ENCODE results near the gene ZNF205.

The ZNF205 gene

GRCh38 chr16:3149630-3150345 is 37.4 kb downstream of the ZNF205 start:
- TF ChIP-seq, protein P1, sequence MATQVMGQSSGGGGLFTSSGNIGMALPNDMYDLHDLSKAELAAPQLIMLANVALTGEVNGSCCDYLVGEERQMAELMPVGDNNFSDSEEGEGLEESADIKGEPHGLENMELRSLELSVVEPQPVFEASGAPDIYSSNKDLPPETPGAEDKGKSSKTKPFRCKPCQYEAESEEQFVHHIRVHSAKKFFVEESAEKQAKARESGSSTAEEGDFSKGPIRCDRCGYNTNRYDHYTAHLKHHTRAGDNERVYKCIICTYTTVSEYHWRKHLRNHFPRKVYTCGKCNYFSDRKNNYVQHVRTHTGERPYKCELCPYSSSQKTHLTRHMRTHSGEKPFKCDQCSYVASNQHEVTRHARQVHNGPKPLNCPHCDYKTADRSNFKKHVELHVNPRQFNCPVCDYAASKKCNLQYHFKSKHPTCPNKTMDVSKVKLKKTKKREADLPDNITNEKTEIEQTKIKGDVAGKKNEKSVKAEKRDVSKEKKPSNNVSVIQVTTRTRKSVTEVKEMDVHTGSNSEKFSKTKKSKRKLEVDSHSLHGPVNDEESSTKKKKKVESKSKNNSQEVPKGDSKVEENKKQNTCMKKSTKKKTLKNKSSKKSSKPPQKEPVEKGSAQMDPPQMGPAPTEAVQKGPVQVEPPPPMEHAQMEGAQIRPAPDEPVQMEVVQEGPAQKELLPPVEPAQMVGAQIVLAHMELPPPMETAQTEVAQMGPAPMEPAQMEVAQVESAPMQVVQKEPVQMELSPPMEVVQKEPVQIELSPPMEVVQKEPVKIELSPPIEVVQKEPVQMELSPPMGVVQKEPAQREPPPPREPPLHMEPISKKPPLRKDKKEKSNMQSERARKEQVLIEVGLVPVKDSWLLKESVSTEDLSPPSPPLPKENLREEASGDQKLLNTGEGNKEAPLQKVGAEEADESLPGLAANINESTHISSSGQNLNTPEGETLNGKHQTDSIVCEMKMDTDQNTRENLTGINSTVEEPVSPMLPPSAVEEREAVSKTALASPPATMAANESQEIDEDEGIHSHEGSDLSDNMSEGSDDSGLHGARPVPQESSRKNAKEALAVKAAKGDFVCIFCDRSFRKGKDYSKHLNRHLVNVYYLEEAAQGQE (IDR thresholded peaks at IDR 0.05; ENCODE audit: insufficient read depth in 1 of 2, low read depth in 2 of 2, low read length in 2 of 2) = no peak
- TF ChIP-seq POLR2AphosphoS5 (IDR thresholded peaks at IDR 0.05; ENCODE audit: low read depth, low read length) (no peak), TAF1 (IDR thresholded peaks at IDR 0.05; ENCODE audit: borderline replicate concordance, insufficient read depth, low read length) (no peak), SIN3A (IDR thresholded peaks at IDR 0.05; ENCODE audit: borderline replicate concordance, insufficient read depth, low read length) (no peak), FOXP2 (optimal IDR thresholded peaks at IDR 0.05; ENCODE audit: borderline replicate concordance, extremely low read depth, extremely low read length, insufficient read depth) (no peak)

DNA sequence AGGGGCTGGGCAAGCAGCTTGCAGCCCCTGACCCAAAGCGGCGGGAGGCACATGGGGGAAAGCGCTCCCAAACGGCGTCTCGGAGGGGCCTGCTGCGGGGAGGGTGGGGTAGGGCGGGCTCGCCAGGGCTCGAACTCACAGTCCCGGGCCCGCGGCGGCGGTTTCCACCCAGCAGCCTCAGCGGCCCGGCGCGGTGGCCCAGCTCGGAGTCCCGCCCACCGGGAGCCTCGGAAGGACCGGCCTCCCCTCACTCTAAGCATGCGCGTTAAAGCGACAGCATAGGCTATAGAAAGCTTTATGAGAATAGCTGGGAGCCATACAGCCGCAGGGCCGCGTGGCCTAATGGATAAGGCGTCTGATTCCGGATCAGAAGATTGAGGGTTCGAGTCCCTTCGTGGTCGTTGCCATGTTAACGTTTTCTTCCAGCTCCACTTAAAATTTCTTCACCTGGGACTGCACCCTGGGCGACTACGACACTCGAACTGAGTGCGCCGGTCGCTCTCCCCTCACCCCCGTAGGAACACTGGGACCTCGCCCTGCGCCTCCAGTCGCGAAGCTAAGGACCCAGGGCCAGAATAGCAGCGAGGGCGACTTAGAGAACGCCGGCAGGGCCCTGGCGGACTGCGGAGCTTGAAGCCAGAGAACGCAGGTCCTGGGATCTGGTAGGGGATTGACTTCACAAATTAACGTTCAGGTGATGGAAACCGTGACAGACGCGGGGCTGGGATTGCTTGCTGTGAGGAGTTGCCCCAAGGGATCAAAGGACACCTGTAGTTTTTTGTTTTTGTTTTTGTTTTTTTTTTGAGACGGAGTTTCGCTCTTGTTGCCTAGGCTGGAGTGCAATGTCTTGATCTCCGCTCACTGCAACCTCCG is 38.2 kb downstream of the ZNF205 start:
- TF ChIP-seq SIN3A (IDR thresholded peaks at IDR 0.05; ENCODE audit: borderline replicate concordance, insufficient read depth, low read length) (no peak), FOXP2 (optimal IDR thresholded peaks at IDR 0.05; ENCODE audit: borderline replicate concordance, extremely low read depth, extremely low read length, insufficient read depth) (no peak), POLR2AphosphoS5 (IDR thresholded peaks at IDR 0.05; ENCODE audit: low read depth, low read length) (no peak), TAF1 (IDR thresholded peaks at IDR 0.05; ENCODE audit: borderline replicate concordance, insufficient read depth, low read length) (no peak)
- TF ChIP-seq, protein P1 (IDR thresholded peaks at IDR 0.05; ENCODE audit: insufficient read depth in 1 of 2, low read depth in 2 of 2, low read length in 2 of 2) = no peak

- TF ChIP-seq SIN3A (IDR thresholded peaks at IDR 0.05; ENCODE audit: borderline replicate concordance, insufficient read depth, low read length) (no peak), FOXP2 (optimal IDR thresholded peaks at IDR 0.05; ENCODE audit: borderline replicate concordance, extremely low read depth, extremely low read length, insufficient read depth) (no peak), POLR2AphosphoS5 (IDR thresholded peaks at IDR 0.05; ENCODE audit: low read depth, low read length) (no peak), TAF1 (IDR thresholded peaks at IDR 0.05; ENCODE audit: borderline replicate concordance, insufficient read depth, low read length) (no peak)
- TF ChIP-seq, protein P1 (IDR thresholded peaks at IDR 0.05; ENCODE audit: insufficient read depth in 1 of 2, low read depth in 2 of 2, low read length in 2 of 2) = no peak
Observed at GRCh38 chr16:3152027-3152276, 39.6 kb downstream of the ZNF205 start.

- TF ChIP-seq FOXP2 (optimal IDR thresholded peaks at IDR 0.05; ENCODE audit: borderline replicate concordance, extremely low read depth, extremely low read length, insufficient read depth) (no peak), SIN3A (IDR thresholded peaks at IDR 0.05; ENCODE audit: borderline replicate concordance, insufficient read depth, low read length) (peak; percentile 70; the same call in 1 of the 2 replicates)
Observed at GRCh38 chr16:3152277-3152990, 40.0 kb downstream of the ZNF205 start.

GRCh38 chr16:3152991-3153368 is 40.6 kb downstream of the ZNF205 start:
- TF ChIP-seq SIN3A (IDR thresholded peaks at IDR 0.05; ENCODE audit: borderline replicate concordance, insufficient read depth, low read length) = no peak
- TF ChIP-seq FOXP2 (optimal IDR thresholded peaks at IDR 0.05; ENCODE audit: borderline replicate concordance, extremely low read depth, extremely low read length, insufficient read depth) = no peak
- no peak for TF ChIP-seq TAF1 (IDR thresholded peaks at IDR 0.05; ENCODE audit: borderline replicate concordance, insufficient read depth, low read length)
- TF ChIP-seq, protein P1 (IDR thresholded peaks at IDR 0.05; ENCODE audit: insufficient read depth in 1 of 2, low read depth in 2 of 2, low read length in 2 of 2) = no peak
- no peak for TF ChIP-seq POLR2AphosphoS5 (IDR thresholded peaks at IDR 0.05; ENCODE audit: low read depth, low read length)

Measured in PFSK-1 (cell line).